K562 (cell line): ENCODE results near the gene LGALS8. TPM values are rescaled to one million over a fixed set of nuclear protein-coding genes. Genes with fewer than 3 reads are reported as not detected.

Source experiments
- ATAC-seq: fragments of 200-7000 bp; cut with Tn5 transposase; 3 replicates; pipeline ENCODE4 v1.9.1; 2020; ENCODE audit warnings: moderate library complexity
- BruUV-seq: library from RNA; stranded (reverse); fragments of 400-500 nt; replicated peaks from 2 replicates; lab custom pipeline; 2021; lab: Mats Ljungman, UMichigan
- CTCF ChIA-PET: fragments of 300-600 bp; formaldehyde crosslinking; extraction: SDS; loops from one replicate; lab custom pipeline; 2021; ENCODE audit warnings: low intra/inter-chr PET ratio; lab: Yijun Ruan, JAX
- POLR2A ChIA-PET: fragments of 300-600, 350-650 bp; sonication (Branson Sonifier 250); formaldehyde crosslinking; extraction: SDS; loops from one replicate; lab custom pipeline; 2021; ENCODE audit warnings: antibody characterized with exemption, inconsistent platforms; lab: Yijun Ruan, JAX
- DNase-seq, 4 experiments: peaks; one replicate each; pipeline versions ENCODE4 v3.0.0 to v3.0.0-alpha.2; 2011 to 2018; ENCODE audit warnings: low spot score in 3 of 4, mixed read lengths in 3 of 4; ENCODE audit errors: extremely low read depth in 1 of 4
- FAIRE-seq: peaks from 2 replicates; lab custom pipeline; 2011; peaks lifted over from hg19 to GRCh38; lab: Jason Lieb, UNC
- H2AFZ ChIP-seq: 2 replicates; pipeline ENCODE4 v1.6.0; 2011; ENCODE audit warnings: low read depth, low read length, control low read depth, inconsistent platforms
- H3K27ac ChIP-seq: fragments of 200-600 bp; 3 replicates; pipeline ENCODE4 v1.8.0; 2011; ENCODE audit warnings: low read depth, mild to moderate bottlenecking, control low read depth, inconsistent platforms, low read length, moderate library complexity, mixed read lengths; ENCODE audit errors: extremely low read depth
- H3K27me3 ChIP-seq, 2 experiments: fragments of 300-600 bp in 1 of 2; 2 replicates in 1 of 2; 3 replicates in 1 of 2; pipeline versions ENCODE4 v1.6.0 to v1.8.0; 2011; ENCODE audit warnings: inconsistent platforms in 2 of 2, low read length in 2 of 2, mild to moderate bottlenecking in 1 of 2, mixed read lengths in 1 of 2, moderate library complexity in 1 of 2; ENCODE audit not compliant: control insufficient read depth in 2 of 2, insufficient read depth in 2 of 2
- H3K36me3 ChIP-seq: fragments of 300-600 bp; 3 replicates; pipeline ENCODE4 v1.8.0; 2011; ENCODE audit warnings: mild to moderate bottlenecking, low read length, inconsistent platforms; ENCODE audit not compliant: control insufficient read depth, insufficient read depth
- H3K4me1 ChIP-seq, 2 experiments: fragments of 200-600 bp in 1 of 2; replicated peaks in 1 of 2; 2 replicates in 1 of 2; 3 replicates in 1 of 2; pipeline versions ENCODE4 v1.5.1 to v1.8.0; 2011; ENCODE audit warnings: inconsistent platforms in 2 of 2, low read length in 2 of 2, mild to moderate bottlenecking in 1 of 2, mixed read lengths in 1 of 2, moderate library complexity in 1 of 2; ENCODE audit not compliant: control insufficient read depth in 2 of 2, insufficient read depth in 2 of 2
- H3K4me2 ChIP-seq: 2 replicates; pipeline ENCODE4 v1.6.1; 2011; ENCODE audit warnings: low read length, control low read depth, inconsistent platforms, mixed read lengths; ENCODE audit not compliant: insufficient read depth
- H3K4me3 ChIP-seq: fragments of 200-600 bp; sonication (generic), shearing (Covaris generic); 2 replicates; pipeline ENCODE4 v1.5.1; 2016; ENCODE audit warnings: control low read depth, inconsistent platforms
- H3K79me2 ChIP-seq: fragments of 200-600 bp; 3 replicates; pipeline ENCODE4 v1.8.0; 2011; ENCODE audit warnings: low read length, inconsistent platforms; ENCODE audit not compliant: control insufficient read depth, insufficient read depth
- H3K9ac ChIP-seq, 2 experiments: 2 replicates each; pipeline versions ENCODE4 v1.6.0 to v1.6.1; 2011; ENCODE audit warnings: low read depth in 2 of 2, low read length in 2 of 2, control low read depth in 1 of 2, inconsistent platforms in 1 of 2, mild to moderate bottlenecking in 1 of 2, mixed read lengths in 1 of 2; ENCODE audit not compliant: insufficient read depth in 1 of 2
- H3K9me1 ChIP-seq: one replicate; pipeline ENCODE4 v1.6.0; 2011; ENCODE audit warnings: inconsistent platforms, mild to moderate bottlenecking, low read length, moderate library complexity; ENCODE audit not compliant: control insufficient read depth, insufficient read depth
- H3K9me3 ChIP-seq: replicated peaks from 2 replicates; pipeline ENCODE4 v1.5.1; 2011; ENCODE audit warnings: low read depth, low read length, inconsistent platforms; ENCODE audit not compliant: control insufficient read depth, insufficient read depth
- H4K20me1 ChIP-seq: replicated peaks from 2 replicates; pipeline ENCODE4 v1.6.1; 2011; ENCODE audit warnings: low read length, inconsistent platforms, mixed read lengths; ENCODE audit not compliant: control insufficient read depth, insufficient read depth
- MEIS2 ChIP-seq: fragments of 450-650 bp; IDR thresholded peaks from 2 replicates; pipeline ENCODE4 v1.6.1; 2014; ENCODE audit warnings: mild to moderate bottlenecking; ENCODE audit not compliant: partially characterized antibody
- ZKSCAN3 ChIP-seq: fragments of 250-450 bp; sonication (Bioruptor Pico); IDR thresholded peaks from 2 replicates; pipeline ENCODE4 v1.4.0; 2020
- WGBS: fragments of 100-300 bp; shearing (Covaris generic); methylation state at CpG from one replicate; pipeline ENCODE4 v1.1.6; 2016; ENCODE audit warnings: low coverage, mixed read lengths; ENCODE audit not compliant: insufficient coverage; ENCODE audit errors: missing lambda C conversion rate; 5-methylcytosine and 5-hydroxymethylcytosine counted together
- in situ Hi-C: fragments of 300-500 bp; cut with MboI; formaldehyde crosslinking; loops from 4 replicates; pipeline ENCODE4 v1.15.0; 2018; ENCODE audit warnings: inconsistent platforms, mixed read lengths
- intact Hi-C: fragments of 100-400 bp; cut with micrococcal nuclease; formaldehyde crosslinking; loops from 2 replicates; pipeline ENCODE4 v1.14.2; 2022
- polyA plus RNA-seq, 8 experiments: library from polyadenylated mRNA; depleted of rRNA in 4 of 8; stranded (reverse) in 5 of 8; unstranded in 3 of 8; fragments of >200 nt; fragmentation: Nextera tagmentation in 2 of 8; fragmentation: Illumina TruSeq in 1 of 8; extraction: Ambion mirVana in 2 of 8; extraction: Trizol in 1 of 8; gene quantifications; 2 replicates each; pipeline versions ENCODE4 v1.2.1 to v1.2.3, GENCODE V29; 2011 to 2014; ENCODE audit warnings: inconsistent platforms in 1 of 8, missing spikeins in 1 of 8
- total RNA-seq, 7 experiments: library from RNA; depleted of rRNA in 6 of 7; stranded (reverse); fragments of >200 nt in 6 of 7; fragmentation: Illumina TruSeq in 2 of 7; extraction: Trizol in 2 of 7; gene quantifications; 2 replicates each; pipeline versions ENCODE4 v1.2.1 to v1.2.3, GENCODE V29; 2011 to 2021; ENCODE audit warnings: low replicate concordance in 1 of 7
- TF ChIP-seq, protein P1 (sequence below), 2 experiments: IDR thresholded peaks in 1 of 2; conservative IDR thresholded peaks in 1 of 2; 2 replicates each; pipeline ENCODE4 v1.6.1; 2016; ENCODE audit warnings: low read depth in 2 of 2, mild to moderate bottlenecking in 1 of 2, missing compliant biosample characterization in 1 of 2, missing genetic modification characterization in 1 of 2, moderate library complexity in 1 of 2

The LGALS8 gene
- total and polyA plus RNA-seq, 9 of the 15 experiments (the other 6 are each of a cell fraction or from before 2014, with no cell fraction given): 57.4 to 87.7 (median 70.3) TPM

- no peak for DNase-seq
- Histone ChIP-seq H3K9me3 (no peaks in the 10 kb centered on the region), H3K27ac (no peak overlapping the region), H3K27me3 (no peaks in the 10 kb centered on the region; a peak in 1 of 5 replicates), H4K20me1 (no peaks in the 10 kb centered on the region), H3K79me2 (no peaks in the 10 kb centered on the region), H3K9me1 (no peaks in the 10 kb centered on the region), H3K4me1 (peaks cover 5 to 6% of the 10 kb centered on the region in 2 experiments; a peak in 3 of 5 replicates), H3K4me3 (no peak overlapping the region), H2AFZ (no peak overlapping the region), H3K36me3 (no peaks in the 10 kb centered on the region), H3K9ac (no peak overlapping the region), H3K4me2 (no peak overlapping the region)
- no peak for TF ChIP-seq ZKSCAN3 (CRISPR knock-in tag)
- peak; percentile 9 for TF ChIP-seq MEIS2
- TF ChIP-seq, protein P1, sequence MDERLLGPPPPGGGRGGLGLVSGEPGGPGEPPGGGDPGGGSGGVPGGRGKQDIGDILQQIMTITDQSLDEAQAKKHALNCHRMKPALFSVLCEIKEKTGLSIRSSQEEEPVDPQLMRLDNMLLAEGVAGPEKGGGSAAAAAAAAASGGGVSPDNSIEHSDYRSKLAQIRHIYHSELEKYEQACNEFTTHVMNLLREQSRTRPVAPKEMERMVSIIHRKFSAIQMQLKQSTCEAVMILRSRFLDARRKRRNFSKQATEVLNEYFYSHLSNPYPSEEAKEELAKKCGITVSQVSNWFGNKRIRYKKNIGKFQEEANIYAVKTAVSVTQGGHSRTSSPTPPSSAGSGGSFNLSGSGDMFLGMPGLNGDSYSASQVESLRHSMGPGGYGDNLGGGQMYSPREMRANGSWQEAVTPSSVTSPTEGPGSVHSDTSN (CRISPR knock-in tag; IDR thresholded peaks at IDR 0.05; ENCODE audit: low read depth): no peak
- TF ChIP-seq, protein P1 (tag; conservative IDR thresholded peaks at IDR 0.05; ENCODE audit: low read depth): 0 out of 2 replicates have a peak, but pooled peaks have one; percentile 24
- in situ Hi-C loops: no loop called here
- intact Hi-C loops: no loop called here
- BruUV-seq: no TSS peak
- WGBS: 70% methylated on average over 6 of the region's 6 CpGs
- CTCF ChIA-PET: no interaction called here
- POLR2A ChIA-PET: interaction anchor here (0.6 to 0.8 kb wide), 3 partner anchors 21 to 1262 kb away, joined by 3 read pairs; no protein-coding TSS in a partner anchor
- no peak for ATAC-seq
- no peak for FAIRE-seq
These were observed 22.7 kb upstream of the LGALS8 start for GRCh38 chr1:236501093-236501492.
